GM21825 (cell line): ENCODE measurements around the gene SLC35E2B.
A peak's percentile ranks its signal among the peaks of the same experiment; 100 is the strongest.

ENCODE experiments used
- ATAC-seq: cut with Tn5 transposase; IDR thresholded peaks from one replicate; pipeline ENCODE4 v1.9.1; 2021; ENCODE audit warnings: mild to moderate bottlenecking, moderate library complexity; ENCODE audit not compliant: unreplicated experiment

Gene SLC35E2B

DNA sequence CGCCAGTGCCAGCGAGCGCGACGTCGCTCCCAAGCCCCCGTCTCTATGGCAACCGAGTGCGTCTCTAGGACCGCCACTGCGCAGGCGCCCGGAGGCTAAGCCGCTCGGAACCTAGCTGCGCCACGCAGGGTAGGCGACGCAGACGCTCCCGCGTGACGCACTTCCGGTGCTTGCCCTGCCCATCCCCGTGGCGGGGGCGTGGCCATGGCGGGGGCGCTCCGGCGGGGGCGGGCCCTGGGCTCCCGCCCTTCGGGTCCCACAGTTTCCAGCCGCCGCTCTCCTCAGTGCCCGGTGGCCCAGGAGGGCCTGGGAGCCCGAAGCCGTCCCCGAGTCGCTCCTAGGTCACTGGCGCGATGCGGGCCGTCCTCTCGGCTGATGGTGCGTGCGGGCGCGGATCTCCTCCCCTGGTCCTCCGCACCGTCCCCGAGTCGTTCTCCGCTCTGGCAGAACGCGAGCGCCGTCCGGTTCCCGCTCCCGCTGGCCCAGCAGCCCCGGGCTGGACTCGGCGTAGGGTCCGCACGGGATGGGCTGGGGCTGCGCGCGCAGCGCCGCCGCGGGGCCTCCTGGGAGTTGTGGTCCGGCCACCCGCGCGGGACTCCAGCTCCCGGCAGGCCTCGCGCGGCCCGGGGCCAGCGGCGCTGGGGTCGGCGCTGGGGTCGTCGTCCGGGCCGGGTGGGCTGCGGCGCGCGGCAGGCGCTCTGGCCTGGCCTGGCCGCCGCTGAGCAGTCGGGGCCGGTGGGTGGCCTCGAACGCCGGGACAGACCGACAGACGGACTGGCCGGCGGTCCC lies 77.1 kb downstream of the SLC35E2B start, which contains the start of gene MIB2:
Gene MIB2, plus strand, starts transcription at position 245 of the 789 bp plus-strand sequence. CDS start 7,953 bp downstream, outside the sequence.
- peak; percentile 71 for ATAC-seq

DNA sequence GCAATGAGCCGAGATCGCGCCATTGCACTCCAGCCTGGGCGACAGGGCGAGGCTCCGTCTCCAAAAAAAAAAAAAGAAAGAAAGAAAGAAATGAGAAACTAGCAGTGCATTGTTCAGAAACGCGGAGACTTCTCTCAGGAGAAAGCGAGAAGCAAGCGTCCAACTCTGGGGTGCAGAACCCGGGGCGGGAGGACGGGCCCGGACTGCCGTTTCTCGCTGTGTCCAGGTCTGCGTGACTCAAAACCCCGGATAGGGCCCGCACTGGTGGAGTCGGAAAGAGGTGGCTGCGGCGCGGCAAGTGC lies 77.7 kb downstream of the SLC35E2B start:
- no peak for ATAC-seq

DNA sequence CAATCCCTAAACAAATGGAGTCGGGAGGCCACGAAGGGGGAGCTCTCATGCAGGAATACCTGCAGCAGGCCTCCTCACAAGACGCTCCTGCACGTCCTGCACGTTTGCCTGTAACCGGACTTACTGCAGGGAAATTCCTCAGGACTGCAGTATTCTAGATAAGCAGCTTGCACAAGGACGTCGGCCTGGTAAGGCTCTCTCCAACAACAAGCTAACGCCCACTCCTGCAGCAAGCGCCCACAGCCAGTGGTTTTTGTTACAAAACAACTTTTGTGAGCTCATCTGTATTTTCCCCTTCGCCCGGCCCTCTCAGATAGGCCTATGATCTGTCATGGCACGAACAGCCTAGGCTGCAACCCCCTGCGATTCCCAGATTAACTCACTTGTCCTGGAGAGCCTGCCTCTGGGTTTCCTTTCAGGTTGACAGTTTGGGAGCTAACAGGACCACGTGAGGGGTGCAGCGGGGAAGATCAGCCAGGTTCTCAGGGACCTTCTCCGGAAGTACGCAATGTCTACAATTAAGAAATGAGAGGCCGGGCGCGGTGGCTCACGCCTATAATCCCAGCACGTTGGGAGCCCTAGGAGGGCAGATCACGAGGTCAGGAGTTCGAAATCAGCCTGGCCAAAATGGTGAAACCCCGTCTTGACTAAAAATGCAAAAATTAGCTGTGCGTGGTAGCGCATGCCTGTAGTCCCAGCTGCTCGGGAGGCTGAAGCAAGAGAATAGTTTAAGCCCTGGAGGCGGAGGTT lies 78.2 kb downstream of the SLC35E2B start:
- ATAC-seq: no peak

DNA sequence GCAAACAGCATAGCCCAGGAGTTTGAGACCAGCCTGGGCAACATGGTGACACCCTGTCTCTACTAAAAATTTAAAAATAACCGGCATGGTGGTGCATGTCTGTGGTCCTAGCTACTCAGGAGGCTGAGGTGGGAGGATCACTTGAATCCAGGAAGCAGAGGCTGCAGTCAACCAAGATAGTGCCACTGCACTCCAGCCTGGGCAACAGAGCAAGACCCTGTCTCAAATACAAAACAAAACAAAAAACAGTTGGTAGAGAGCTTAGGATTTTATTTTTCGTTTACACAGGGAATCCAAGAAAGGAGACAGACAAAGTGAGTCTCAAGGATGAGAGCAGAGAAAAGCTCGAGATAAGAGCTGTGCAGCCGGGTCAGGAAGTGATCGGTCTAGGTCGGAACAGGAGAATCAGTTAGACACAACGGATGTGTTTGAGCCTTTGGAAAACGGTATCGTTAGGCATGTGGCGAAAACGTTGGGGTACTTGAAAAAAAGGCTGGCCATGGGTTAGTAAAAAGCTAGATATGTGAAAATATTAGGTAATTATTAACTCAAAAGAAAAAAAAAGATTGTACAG lies 79.0 kb downstream of the SLC35E2B start:
- no peak for ATAC-seq

DNA sequence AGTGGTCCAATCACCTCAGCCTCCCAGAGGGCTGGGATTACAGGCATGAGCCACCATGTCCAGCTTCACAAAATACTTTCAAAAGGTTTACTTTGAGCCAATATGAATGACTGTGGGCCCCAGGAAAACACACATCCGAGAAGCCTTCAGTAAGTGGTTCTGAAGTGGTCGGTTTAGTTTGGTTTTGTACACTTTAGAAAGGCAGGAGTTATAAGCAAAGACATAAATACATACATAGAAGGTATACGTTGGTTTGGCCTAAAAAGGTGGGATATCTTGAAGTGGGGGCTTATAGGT lies 80.5 kb downstream of the SLC35E2B start:
- ATAC-seq: no peak

DNA sequence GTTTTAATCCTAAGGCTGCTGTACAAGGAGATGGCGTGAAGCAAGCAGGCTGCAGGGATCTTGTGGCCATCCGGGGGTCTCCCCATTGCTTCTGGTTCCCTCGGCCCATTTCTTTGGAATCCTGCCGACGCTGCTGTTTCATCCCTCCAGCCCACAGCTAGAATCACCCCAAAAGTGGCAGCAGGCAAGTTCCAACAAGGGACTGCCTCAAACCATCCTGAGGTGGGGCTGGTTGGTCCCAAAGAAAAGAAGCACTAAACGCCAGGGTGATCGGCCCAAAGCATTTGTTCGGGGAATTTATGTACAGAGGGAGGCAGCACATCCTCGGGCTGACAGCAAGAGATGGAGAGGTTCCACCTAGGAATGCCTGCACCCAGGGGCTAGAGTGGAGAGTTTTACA lies 81.8 kb downstream of the SLC35E2B start:
- ATAC-seq: no peak

DNA sequence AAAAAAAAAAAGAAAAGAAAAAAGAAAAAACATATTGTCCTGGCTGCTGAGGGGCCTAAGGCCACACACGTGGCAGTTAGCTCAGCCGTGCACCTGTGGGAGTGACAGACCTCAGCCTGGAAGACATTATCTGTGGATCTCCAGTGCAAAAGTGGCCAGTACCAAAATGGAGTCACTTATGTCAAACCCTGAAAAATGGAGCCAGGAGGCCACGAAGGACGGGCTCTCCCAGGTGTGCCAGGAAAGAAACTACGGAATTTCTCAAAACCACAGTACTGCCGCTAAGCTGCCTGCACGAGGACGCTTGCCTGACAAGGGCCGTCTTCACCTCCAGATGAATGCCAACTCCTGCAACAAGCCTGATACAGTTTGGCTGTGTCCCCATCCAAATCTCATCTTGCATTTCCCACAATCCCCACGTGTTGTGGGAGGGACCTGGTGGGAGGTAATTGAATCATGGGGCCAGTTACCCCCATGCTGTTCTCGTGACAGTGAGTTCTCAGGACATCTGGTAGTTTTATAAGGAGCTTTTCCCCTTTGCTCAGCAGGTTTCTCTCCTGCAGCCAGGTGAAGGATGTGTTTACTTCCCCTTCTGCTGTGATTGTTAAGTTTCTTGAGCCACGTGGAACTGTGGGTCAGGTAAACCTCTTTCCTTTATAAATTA lies 82.6 kb downstream of the SLC35E2B start:
- ATAC-seq: no peak
